Stimulated activated effector memory CD8-positive, alpha-beta T cell treated with anti-CD3 and anti-CD28 coated beads, Interleukin-12 subunit alpha, Interleukin-12 subunit beta, amount 100 ng/mL, for 72 hours (primary cell): ENCODE measurements around the gene ACO2.
A peak's percentile ranks its signal among the peaks of the same experiment; 100 is the strongest.

ENCODE experiments used
- ATAC-seq: fragments of 150-1000 bp; cut with Tn5 transposase; 2 replicates; pipeline ENCODE4 v1.10.0; 2021
- DNase-seq, 2 donors: peaks; one replicate each; pipeline ENCODE4 v3.0.0; 2021 to 2022; ENCODE audit warnings: low spot score in 2 of 2
- H3K27ac Mint-ChIP-seq: one replicate; pipeline ENCODE4 v1.8.0; 2022; ENCODE audit warnings: mild to moderate bottlenecking, mixed read lengths
- H3K36me3 Mint-ChIP-seq: one replicate; pipeline ENCODE4 v1.8.0; 2022; ENCODE audit warnings: mild to moderate bottlenecking, mixed read lengths
- H3K4me1 Mint-ChIP-seq: one replicate; pipeline ENCODE4 v1.8.0; 2022; ENCODE audit warnings: mixed read lengths
- H3K4me3 Mint-ChIP-seq: one replicate; pipeline ENCODE4 v1.8.0; 2022; ENCODE audit warnings: mild to moderate bottlenecking, mixed read lengths
- H3K9me3 Mint-ChIP-seq: one replicate; pipeline ENCODE4 v1.8.0; 2022; ENCODE audit warnings: mixed read lengths

Gene ACO2

DNA sequence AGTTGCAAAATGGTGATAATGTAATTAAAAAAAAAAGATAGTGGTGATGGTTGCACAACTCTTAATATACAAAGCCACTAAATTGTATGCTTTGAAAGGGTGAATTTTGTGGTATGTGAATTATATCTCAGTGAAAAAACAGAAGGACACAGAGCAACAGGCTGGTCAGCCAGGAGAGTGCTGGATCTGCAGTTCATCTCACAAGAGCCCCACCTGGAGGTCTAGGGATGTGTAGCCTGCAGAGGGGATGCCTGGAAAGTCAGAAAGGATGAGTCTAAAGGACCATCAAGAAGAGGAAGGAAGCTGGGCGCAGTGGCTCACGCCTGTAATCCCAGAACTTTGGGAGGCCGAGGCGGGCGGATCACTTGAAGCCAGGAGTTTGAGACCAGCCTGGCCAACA is 66.3 kb downstream of the ACO2 start:
- no peak for DNase-seq
- Mint-ChIP-seq H3K4me1 (peaks cover 10% of the 10 kb centered on the region), H3K27ac (peak overlapping the region; percentile 34), H3K4me3 (no peak overlapping the region), H3K9me3 (no peaks in the 10 kb centered on the region), H3K36me3 (peaks cover 78% of the 10 kb centered on the region)
- ATAC-seq, result no peak

GRCh38 chr22:41537203-41537602 is 68.3 kb downstream of the ACO2 start:
- peaks cover 29% of the 10 kb centered on the region for H3K4me1 Mint-ChIP-seq
- ATAC-seq (no peak), DNase-seq (no peak)
- peaks cover 66% of the 10 kb centered on the region for H3K36me3 Mint-ChIP-seq
- no peaks in the 10 kb centered on the region for H3K9me3 Mint-ChIP-seq
- no peak overlapping the region for H3K4me3 Mint-ChIP-seq
- H3K27ac Mint-ChIP-seq, result peak overlapping the region; percentile 26

DNA sequence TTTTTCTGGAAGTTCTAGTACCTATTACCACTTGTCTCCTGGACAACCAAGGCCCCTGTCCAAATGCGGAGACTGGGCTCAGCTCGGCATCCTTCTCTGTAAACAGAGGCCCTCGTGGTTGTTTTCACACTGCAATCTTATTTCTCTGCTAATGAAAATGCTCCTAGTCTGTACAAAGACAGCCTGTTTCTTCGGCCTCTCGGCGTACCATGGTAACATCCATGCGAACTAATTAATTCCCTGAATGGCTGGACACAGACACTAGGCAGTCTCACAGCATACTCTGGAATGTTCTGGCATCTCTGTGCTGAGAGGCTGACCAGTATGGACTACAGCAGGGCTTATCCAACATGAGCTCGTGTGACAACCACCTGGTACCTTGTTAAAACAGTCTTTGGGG is 69.7 kb downstream of the ACO2 start:
- Mint-ChIP-seq H3K36me3 (peaks cover 60% of the 10 kb centered on the region), H3K9me3 (no peaks in the 10 kb centered on the region), H3K4me3 (no peak overlapping the region), H3K27ac (no peak overlapping the region), H3K4me1 (peaks cover 43% of the 10 kb centered on the region)
- DNase-seq, result no peak
- ATAC-seq, result no peak

GRCh38 chr22:41539146-41540005 is 70.5 kb downstream of the ACO2 start:
- Mint-ChIP-seq H3K9me3 (no peaks in the 10 kb centered on the region), H3K4me3 (no peak overlapping the region), H3K27ac (peak overlapping the region; percentile 81), H3K4me1 (peaks cover 50% of the 10 kb centered on the region), H3K36me3 (peaks cover 64% of the 10 kb centered on the region)
- no peak for DNase-seq
- ATAC-seq, result no peak

DNA sequence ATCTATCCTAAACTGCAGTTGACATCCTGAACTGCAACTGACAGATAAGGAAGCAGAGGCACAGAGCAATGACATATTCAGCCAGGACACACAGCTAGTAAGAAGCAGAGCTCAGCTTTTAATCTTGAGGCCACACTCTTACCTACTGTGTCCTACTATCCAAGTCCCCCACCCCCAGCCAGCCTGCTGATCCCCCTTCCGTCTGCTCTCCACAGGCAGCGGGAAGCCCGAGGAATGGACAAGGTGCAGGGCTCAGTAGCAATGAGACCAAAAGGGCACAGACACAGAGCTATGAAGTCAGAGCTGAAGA is 71.0 kb downstream of the ACO2 start:
- H3K27ac Mint-ChIP-seq, result peak overlapping the region; percentile 81
- H3K36me3 Mint-ChIP-seq, result peaks cover 59% of the 10 kb centered on the region
- DNase-seq, result no peak
- H3K4me1 Mint-ChIP-seq, result peaks cover 56% of the 10 kb centered on the region
- no peak overlapping the region for H3K4me3 Mint-ChIP-seq
- no peak for ATAC-seq
- H3K9me3 Mint-ChIP-seq, result no peaks in the 10 kb centered on the region

- no peak overlapping the region for H3K4me3 Mint-ChIP-seq
- peak overlapping the region; percentile 81 for H3K27ac Mint-ChIP-seq
- H3K9me3 Mint-ChIP-seq, result no peaks in the 10 kb centered on the region
- peaks cover 56% of the 10 kb centered on the region for H3K4me1 Mint-ChIP-seq
- ATAC-seq (no peak), DNase-seq (no peak)
- H3K36me3 Mint-ChIP-seq, result peaks cover 55% of the 10 kb centered on the region
These were observed 71.4 kb downstream of the ACO2 start for GRCh38 chr22:41540365-41540764.

DNA sequence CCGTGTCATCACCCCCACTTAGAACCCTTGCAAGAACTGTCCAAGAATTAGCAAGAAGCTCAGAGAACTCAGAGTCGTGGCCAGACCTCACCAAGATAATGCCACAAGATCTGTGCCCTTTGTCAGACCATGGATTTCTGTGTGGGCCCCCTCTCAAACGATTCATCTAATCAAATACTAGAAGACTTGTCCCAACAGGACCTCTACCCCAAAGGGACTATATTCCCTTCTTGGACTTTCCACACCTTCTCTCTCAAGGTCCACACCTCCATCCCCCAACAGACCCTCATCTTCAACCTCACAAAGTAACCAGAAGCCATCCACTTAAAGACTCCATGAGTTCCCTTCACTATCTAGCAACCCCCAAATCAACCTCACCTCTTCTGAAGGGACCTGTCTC is 72.6 kb downstream of the ACO2 start:
- Mint-ChIP-seq H3K27ac (peak overlapping the region; percentile 81), H3K9me3 (no peaks in the 10 kb centered on the region), H3K36me3 (peaks cover 47% of the 10 kb centered on the region), H3K4me3 (peak overlapping the region; percentile 94), H3K4me1 (peaks cover 56% of the 10 kb centered on the region)
- DNase-seq (no peak), ATAC-seq (no peak)

DNA sequence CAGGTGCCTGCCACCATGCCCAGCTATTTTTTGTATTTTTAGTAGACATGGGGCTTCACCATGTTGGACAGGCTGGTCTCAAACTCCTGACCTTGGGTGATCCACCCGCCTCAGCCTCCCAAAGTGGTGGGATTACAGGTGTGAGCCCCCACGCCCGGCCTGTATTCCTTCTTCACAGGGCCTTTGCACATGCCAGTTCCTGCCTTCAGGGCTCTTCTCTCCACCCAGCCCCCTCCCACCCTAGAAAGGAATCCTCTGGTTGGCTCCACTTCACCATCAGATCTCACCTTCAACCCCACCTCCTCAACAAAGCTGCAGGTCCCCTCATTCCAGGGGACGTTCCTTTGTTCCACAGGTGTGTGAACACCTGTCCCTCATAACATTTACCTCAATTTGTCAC is 73.3 kb downstream of the ACO2 start:
- Mint-ChIP-seq H3K36me3 (peaks cover 40% of the 10 kb centered on the region), H3K9me3 (no peaks in the 10 kb centered on the region), H3K27ac (peak overlapping the region; percentile 81), H3K4me3 (peak overlapping the region; percentile 94), H3K4me1 (peaks cover 56% of the 10 kb centered on the region)
- ATAC-seq (no peak), DNase-seq (no peak)

- DNase-seq (peak; percentile 85 to 96), ATAC-seq (peak; percentile 98)
- Mint-ChIP-seq H3K4me1 (peaks cover 56% of the 10 kb centered on the region), H3K27ac (peak within 1 kb of the TSS; percentile 81), H3K36me3 (peaks cover 26% of the 10 kb centered on the region), H3K9me3 (no peaks in the 10 kb centered on the region), H3K4me3 (peak within 1 kb of the TSS; percentile 94)
These were observed 75.1 kb downstream of the ACO2 start, which contains the start of gene POLR3H for GRCh38 chr22:41543854-41544670. Gene POLR3H (minus strand): TSS chr22:41544470. CDS start chr22:41544101, 369 bp downstream.

DNA sequence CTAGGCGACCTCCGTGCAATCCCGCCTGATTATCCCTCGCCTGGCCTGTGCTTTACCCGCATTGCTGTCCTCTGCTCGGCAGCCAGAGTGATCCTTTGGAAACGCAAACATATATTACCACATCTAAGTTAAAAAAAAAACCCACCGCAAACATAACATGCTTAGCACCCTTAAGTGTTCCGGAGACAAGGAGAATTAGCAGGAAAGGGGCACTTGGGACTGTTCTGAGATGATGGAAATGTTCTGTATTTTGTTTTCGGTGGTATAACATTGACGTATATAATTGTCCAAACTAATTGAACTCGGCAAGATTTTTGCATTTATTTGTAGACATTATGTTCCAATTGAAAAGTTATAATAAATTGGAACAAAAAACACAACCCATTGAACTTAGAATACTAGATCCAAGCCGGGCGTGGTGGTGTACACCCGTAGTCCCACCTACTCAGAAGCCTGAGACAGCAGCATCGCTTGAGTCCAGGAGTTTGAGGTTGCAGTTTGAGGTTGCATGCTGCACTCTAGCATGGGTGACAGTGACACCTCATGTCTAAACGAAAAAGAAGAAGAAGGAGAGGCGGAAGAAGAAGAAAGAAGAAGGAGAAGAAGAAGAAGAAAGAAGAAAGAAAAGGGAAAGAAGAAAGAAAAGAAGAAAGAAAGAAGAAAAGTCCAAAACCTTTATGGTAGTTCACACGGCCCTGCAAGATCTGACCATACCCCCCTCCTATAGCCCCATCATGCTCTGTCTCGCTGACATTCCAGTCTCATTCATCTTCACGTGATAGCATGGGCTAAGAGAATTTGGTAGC is 76.0 kb downstream of the ACO2 start:
- Mint-ChIP-seq H3K9me3 (no peaks in the 10 kb centered on the region), H3K36me3 (peaks cover 18% of the 10 kb centered on the region), H3K27ac (peak overlapping the region; percentile 81), H3K4me1 (peaks cover 50% of the 10 kb centered on the region), H3K4me3 (peak overlapping the region; percentile 94)
- no peak for DNase-seq
- no peak for ATAC-seq

DNA sequence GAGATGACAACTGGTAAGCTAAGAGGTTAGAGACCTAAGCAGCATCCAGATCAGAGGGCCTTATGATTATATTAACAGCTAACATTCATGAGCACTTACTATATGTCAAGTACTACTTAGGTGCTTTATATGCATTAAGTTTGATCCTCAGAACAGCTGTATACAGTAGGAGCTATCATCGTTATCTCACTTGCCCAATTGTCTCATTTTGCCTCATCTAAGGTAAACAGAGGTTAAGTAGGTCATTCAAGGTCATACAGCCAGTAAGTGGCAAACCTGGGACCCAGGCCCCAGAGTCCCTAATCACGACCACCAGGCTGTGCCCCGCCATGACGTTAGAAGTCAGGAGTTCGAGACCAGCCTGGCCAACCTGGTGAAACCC is 79.9 kb downstream of the ACO2 start:
- Mint-ChIP-seq H3K9me3 (no peaks in the 10 kb centered on the region), H3K36me3 (peaks cover 7% of the 10 kb centered on the region), H3K4me3 (no peak overlapping the region), H3K27ac (no peak overlapping the region), H3K4me1 (peaks cover 15% of the 10 kb centered on the region)
- ATAC-seq, result no peak
- DNase-seq, result no peak

DNA sequence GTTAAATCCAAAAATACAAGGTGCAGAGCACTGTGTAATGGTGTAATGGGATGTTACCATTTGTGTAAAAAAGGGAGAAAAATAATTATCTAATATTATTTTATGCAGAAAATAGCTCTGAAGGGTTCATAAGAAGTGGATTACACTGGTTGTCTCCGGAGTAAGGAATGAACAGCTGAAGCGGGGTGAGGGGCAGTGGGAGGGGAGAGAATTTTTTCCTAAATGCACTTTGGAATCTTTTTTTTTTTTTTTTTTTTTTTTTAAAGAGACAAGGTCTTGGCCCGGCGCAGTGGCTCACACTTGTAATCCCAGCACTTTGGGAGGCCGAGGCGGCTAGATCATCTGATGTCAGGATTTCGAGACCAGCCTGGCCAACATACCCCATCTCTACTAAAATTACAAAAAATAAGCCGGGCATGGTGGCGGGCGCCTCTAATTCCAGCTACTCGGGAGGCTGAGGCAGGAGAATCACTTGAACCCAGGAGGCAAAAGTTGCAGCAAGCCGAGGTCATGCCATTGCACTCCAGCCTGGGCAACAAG is 82.1 kb downstream of the ACO2 start:
- DNase-seq (no peak), ATAC-seq (no peak)
- H3K4me1 Mint-ChIP-seq, result no peaks in the 10 kb centered on the region
- H3K9me3 Mint-ChIP-seq, result no peaks in the 10 kb centered on the region
- H3K27ac Mint-ChIP-seq, result no peak overlapping the region
- no peak overlapping the region for H3K4me3 Mint-ChIP-seq
- no peaks in the 10 kb centered on the region for H3K36me3 Mint-ChIP-seq

- Mint-ChIP-seq H3K36me3 (no peaks in the 10 kb centered on the region), H3K27ac (no peak overlapping the region), H3K4me1 (no peaks in the 10 kb centered on the region), H3K4me3 (no peak overlapping the region), H3K9me3 (no peaks in the 10 kb centered on the region)
- no peak for ATAC-seq
- no peak for DNase-seq
These were observed 83.1 kb downstream of the ACO2 start for GRCh38 chr22:41551877-41552582.

GRCh38 chr22:41555325-41555982 is 86.5 kb downstream of the ACO2 start:
- ATAC-seq (no peak), DNase-seq (no peak)
- Mint-ChIP-seq H3K4me3 (no peak overlapping the region), H3K4me1 (no peaks in the 10 kb centered on the region), H3K36me3 (no peaks in the 10 kb centered on the region), H3K27ac (no peak overlapping the region), H3K9me3 (no peaks in the 10 kb centered on the region)
